ENCODE results near the gene SIRT3. TPM values are rescaled to one million over a fixed set of nuclear protein-coding genes. Genes with fewer than 3 reads are reported as not detected.

SIRT3 gene
- total RNA-seq, 4 donors from 2014 or later, result 7.2 to 27.9 (median 20.6) TPM

DNA sequence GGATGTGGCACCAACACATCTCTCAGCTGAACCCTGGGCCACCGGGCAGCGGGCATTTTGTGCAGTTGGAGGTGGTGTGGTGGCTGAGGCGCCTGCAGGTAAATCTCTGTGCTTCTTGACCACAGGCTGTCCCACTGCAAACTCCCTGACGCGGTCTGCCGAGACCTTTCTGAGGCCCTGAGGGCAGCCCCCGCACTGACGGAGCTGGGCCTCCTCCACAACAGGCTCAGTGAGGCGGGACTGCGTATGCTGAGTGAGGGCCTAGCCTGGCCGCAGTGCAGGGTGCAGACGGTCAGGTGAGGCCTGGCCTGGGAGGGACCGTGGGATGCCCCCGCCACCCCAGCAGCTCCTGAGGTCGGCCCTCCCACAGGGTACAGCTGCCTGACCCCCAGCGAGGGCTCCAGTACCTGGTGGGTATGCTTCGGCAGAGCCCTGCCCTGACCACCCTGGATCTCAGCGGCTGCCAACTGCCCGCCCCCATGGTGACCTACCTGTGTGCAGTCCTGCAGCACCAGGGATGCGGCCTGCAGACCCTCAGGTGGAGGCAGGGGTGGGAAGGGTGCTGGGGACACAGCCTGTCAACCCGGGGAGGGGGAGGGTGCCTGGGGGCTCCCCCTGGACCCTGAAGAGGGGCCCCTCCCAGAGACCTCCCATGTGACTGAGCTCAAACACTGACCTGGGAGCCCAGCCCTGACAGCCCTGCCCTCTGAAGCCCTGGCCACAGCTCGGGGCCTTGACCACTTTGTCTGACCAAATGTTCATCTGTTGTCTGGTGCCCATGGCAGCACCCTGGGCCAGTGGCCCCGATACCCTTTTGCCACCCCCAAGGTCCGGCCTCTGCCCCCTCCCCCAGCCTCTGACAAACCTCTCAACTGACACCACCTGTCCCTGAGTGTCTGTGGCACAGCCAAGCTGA is 48.2 kb upstream of the SIRT3 start:
- no peaks in the 10 kb centered on the region for H3K36me3 ChIP-seq
- DNase-seq, result no peak
- peaks cover 65% of the 10 kb centered on the region for H3K27me3 ChIP-seq
- intact Hi-C loops (cut with DNase I; ENCODE audit: low total_unique reads), result no loop called here
- H3K4me3 ChIP-seq, result no peak overlapping the region
- in situ Hi-C loops (cut with MboI; ENCODE audit: low pct_ligation_motif_present in 1 of 4, low pct_unique_long_range_greater_than_20kb in 1 of 4, low sequenced_read_pairs in 3 of 4), result no loop called here
- H3K4me1 ChIP-seq, result peaks cover 0 to 38% (median 33%) of the 10 kb centered on the region in 4 donors
- no peak for TF ChIP-seq EP300 (IDR thresholded peaks at IDR 0.05; ENCODE audit: low read depth)
- TF ChIP-seq POLR2AphosphoS5 (IDR thresholded peaks at IDR 0.05), result no peak
- TF ChIP-seq, protein P1, sequence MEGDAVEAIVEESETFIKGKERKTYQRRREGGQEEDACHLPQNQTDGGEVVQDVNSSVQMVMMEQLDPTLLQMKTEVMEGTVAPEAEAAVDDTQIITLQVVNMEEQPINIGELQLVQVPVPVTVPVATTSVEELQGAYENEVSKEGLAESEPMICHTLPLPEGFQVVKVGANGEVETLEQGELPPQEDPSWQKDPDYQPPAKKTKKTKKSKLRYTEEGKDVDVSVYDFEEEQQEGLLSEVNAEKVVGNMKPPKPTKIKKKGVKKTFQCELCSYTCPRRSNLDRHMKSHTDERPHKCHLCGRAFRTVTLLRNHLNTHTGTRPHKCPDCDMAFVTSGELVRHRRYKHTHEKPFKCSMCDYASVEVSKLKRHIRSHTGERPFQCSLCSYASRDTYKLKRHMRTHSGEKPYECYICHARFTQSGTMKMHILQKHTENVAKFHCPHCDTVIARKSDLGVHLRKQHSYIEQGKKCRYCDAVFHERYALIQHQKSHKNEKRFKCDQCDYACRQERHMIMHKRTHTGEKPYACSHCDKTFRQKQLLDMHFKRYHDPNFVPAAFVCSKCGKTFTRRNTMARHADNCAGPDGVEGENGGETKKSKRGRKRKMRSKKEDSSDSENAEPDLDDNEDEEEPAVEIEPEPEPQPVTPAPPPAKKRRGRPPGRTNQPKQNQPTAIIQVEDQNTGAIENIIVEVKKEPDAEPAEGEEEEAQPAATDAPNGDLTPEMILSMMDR (IDR thresholded peaks at IDR 0.05), result no peak
- no peak for TF ChIP-seq POLR2A (IDR thresholded peaks at IDR 0.05)
- no peaks in the 10 kb centered on the region for H3K9me3 ChIP-seq
- no peak overlapping the region for H3K27ac ChIP-seq
- WGBS, 2 donors (ENCODE audit: low coverage in 1 of 2), result 71 to 87% methylated on average over 2 to 22 of the region's 24 CpGs

DNA sequence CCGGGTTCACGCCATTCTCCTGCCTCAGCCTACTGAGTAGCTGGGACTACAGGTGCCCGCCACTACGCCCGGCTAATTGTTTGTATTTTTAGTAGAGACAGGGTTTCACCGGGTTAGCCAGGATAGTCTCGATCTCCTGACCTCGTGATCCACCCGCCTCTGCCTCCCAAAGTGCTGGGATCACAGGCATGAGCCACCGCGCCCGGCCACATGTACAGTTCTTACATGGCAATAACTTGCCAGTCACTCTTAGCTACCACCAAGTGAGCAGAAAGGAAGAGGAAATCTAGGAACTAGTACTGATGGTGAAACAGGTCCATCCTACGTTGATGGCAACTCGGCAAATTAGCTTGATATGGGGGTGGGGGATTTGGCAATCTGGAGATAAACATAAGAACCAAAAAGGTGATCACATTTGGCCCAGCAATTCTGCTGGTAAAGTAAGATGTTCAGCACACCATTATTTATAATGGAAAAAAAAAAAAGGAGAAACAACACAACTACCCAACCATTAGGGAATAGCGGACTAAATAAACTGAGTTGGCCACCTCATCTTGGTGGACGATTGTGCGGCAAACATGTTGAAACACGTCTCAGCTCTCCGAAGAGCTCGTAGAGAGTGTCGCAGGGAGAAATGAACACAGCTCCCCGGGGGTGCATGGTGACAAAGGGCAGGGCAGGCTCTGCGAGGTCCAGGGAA is 47.4 kb upstream of the SIRT3 start:
- in situ Hi-C loops (cut with MboI; ENCODE audit: low pct_ligation_motif_present in 1 of 4, low pct_unique_long_range_greater_than_20kb in 1 of 4, low sequenced_read_pairs in 3 of 4), result no loop called here
- peaks cover 73% of the 10 kb centered on the region for H3K27me3 ChIP-seq

DNA sequence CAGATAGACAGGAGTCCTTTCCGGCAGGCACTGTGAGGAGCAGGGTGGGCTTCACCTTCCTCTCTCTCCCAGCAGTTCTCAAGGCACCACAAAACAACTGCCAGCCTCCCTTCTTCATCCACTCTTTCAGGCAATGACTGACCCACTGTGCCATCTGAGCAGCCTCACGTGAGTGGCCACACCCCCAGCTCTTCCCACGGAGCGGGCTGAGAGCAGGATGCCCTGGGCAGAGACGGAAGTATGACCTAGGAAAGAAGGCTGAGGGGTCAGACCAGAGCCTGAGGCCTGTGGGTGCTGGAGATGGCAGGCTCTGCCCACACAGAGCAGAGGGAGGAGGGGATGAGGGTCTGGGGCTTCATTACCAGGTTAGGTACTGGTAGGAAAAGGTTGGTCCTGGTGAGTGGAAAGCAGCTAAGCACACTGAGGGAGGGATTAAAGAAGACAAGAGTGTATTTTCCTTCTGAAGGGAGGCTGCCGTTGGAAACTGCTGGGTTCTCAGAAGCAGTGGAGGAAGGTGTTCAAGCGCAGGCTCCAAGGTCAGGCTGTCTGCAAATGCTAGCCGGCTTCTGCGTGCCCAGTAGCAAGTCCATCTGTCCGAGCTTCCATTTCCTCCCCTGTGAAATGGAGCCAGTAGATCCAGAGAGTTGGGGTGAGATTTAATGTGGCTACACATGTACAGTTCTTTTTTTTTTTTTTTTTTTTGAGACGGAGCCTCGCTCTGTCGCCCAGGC is 46.7 kb upstream of the SIRT3 start:
- no peak for DNase-seq
- in situ Hi-C loops (cut with MboI; ENCODE audit: low pct_ligation_motif_present in 1 of 4, low pct_unique_long_range_greater_than_20kb in 1 of 4, low sequenced_read_pairs in 3 of 4) (no loop called here), intact Hi-C loops (cut with DNase I; ENCODE audit: low total_unique reads) (no loop called here)
- H3K4me1 ChIP-seq, result peaks cover 0 to 36% (median 28%) of the 10 kb centered on the region in 4 donors
- TF ChIP-seq POLR2AphosphoS5 (IDR thresholded peaks at IDR 0.05), result no peak
- 59 to 67% methylated on average over 8 to 13 of the region's 13 CpGs for WGBS, 2 donors (ENCODE audit: low coverage in 1 of 2)
- H3K36me3 ChIP-seq, result no peaks in the 10 kb centered on the region
- H3K4me3 ChIP-seq, result no peak overlapping the region
- H3K9me3 ChIP-seq, result no peaks in the 10 kb centered on the region
- peaks cover 74% of the 10 kb centered on the region for H3K27me3 ChIP-seq
- no peak overlapping the region for H3K27ac ChIP-seq

More for the DNA sequence above, 47.4 kb upstream of the SIRT3 start:
- H3K9me3 ChIP-seq, result no peaks in the 10 kb centered on the region
- no peak overlapping the region for H3K27ac ChIP-seq
- no peaks in the 10 kb centered on the region for H3K36me3 ChIP-seq
- H3K4me3 ChIP-seq, result no peak overlapping the region
- peaks cover 0 to 44% (median 35%) of the 10 kb centered on the region in 4 donors for H3K4me1 ChIP-seq
- intact Hi-C loops (cut with DNase I; ENCODE audit: low total_unique reads), result no loop called here
- DNase-seq, result no peak
- TF ChIP-seq EP300 (IDR thresholded peaks at IDR 0.05; ENCODE audit: low read depth) (no peak), POLR2AphosphoS5 (IDR thresholded peaks at IDR 0.05) (no peak), POLR2A (IDR thresholded peaks at IDR 0.05) (no peak)
- TF ChIP-seq, protein P1 (IDR thresholded peaks at IDR 0.05), result no peak
- WGBS, 2 donors (ENCODE audit: low coverage in 1 of 2), result 71 to 84% methylated on average over 3 to 23 of the region's 23 CpGs

DNA sequence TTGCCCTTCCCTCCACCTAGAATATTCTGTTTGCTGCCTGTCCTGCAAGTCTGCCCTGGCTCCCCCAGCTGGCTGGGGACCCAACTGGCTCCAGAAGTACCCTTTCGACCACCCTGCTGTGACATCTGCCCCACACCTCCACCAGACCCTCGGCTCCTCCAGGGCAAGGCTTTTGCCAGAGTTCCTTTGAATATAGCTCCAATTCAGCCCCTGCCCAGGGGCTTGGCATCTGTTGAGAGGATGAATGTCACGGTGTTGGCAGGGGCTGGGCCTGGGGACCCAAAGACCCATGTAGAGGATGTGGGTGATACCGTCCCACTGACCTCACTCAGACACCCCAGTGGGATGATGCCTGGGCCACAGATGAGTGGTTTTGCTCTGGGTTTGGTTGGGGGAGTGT is 46.0 kb upstream of the SIRT3 start:
- in situ Hi-C loops (cut with MboI; ENCODE audit: low pct_ligation_motif_present in 1 of 4, low pct_unique_long_range_greater_than_20kb in 1 of 4, low sequenced_read_pairs in 3 of 4), result no loop called here
- H3K4me1 ChIP-seq, result peaks cover 0 to 34% (median 27%) of the 10 kb centered on the region in 4 donors
- no peaks in the 10 kb centered on the region for H3K9me3 ChIP-seq
- peaks cover 75% of the 10 kb centered on the region for H3K27me3 ChIP-seq
- H3K36me3 ChIP-seq, result no peaks in the 10 kb centered on the region
- H3K4me3 ChIP-seq, result peak overlapping the region in 1 of 4 donors; percentile 38
- WGBS, 2 donors (ENCODE audit: low coverage in 1 of 2), result 79% methylated on average over 4 of the region's 4 CpGs; no CpG with 5 or more reads in 1 of the 2 donors
- intact Hi-C loops (cut with DNase I; ENCODE audit: low total_unique reads), result no loop called here
- no peak overlapping the region for H3K27ac ChIP-seq
- TF ChIP-seq EP300 (IDR thresholded peaks at IDR 0.05; ENCODE audit: low read depth), result no peak
- TF ChIP-seq, protein P1 (IDR thresholded peaks at IDR 0.05), result no peak
- no peak for TF ChIP-seq POLR2A (IDR thresholded peaks at IDR 0.05)
- TF ChIP-seq POLR2AphosphoS5 (IDR thresholded peaks at IDR 0.05), result no peak
- no peak for DNase-seq

All from transverse colon (tissue), 4 donors.